HepG2 (cell line): ENCODE results near the gene RHOV. TPM values are rescaled to one million over a fixed set of nuclear protein-coding genes. Genes with fewer than 3 reads are reported as not detected.

Experiments used
- ARNT ChIP-seq: fragments of 450-650 bp; IDR thresholded peaks from 2 replicates; pipeline ENCODE4 v1.6.1; 2017
- ATF7-NPFF ChIP-seq: sonication (generic); formaldehyde crosslinking; IDR thresholded peaks from 2 replicates; pipeline ENCODE4 v1.8.1; 2023; ENCODE audit warnings: mild to moderate bottlenecking, low read depth, missing genetic modification reagents, moderate library complexity
- BHLHE40 ChIP-seq: IDR thresholded peaks from 2 replicates; pipeline ENCODE4 v1.6.1; 2011; ENCODE audit warnings: low read length, improper control_type of control experiment
- CBFB ChIP-seq: sonication (generic); formaldehyde crosslinking; IDR thresholded peaks from 2 replicates; pipeline ENCODE4 v1.4.0; 2020; ENCODE audit warnings: missing genetic modification reagents
- CHD2 ChIP-seq: IDR thresholded peaks from 2 replicates; pipeline ENCODE4 v1.6.1; 2011; ENCODE audit warnings: low read depth, low read length, improper control_type of control experiment
- DPF2 ChIP-seq: sonication (generic); formaldehyde crosslinking; IDR thresholded peaks from 2 replicates; pipeline ENCODE4 v1.4.0; 2020; ENCODE audit warnings: mild to moderate bottlenecking, low read depth, missing genetic modification reagents, borderline replicate concordance
- E2F2 ChIP-seq: sonication (generic); formaldehyde crosslinking; IDR thresholded peaks from 2 replicates; pipeline ENCODE4 v1.4.0; 2020; ENCODE audit warnings: missing genetic modification reagents, borderline replicate concordance
- ELF3 ChIP-seq: IDR thresholded peaks from 2 replicates; pipeline ENCODE4 v1.6.1; 2016; ENCODE audit warnings: missing genetic modification reagents, missing compliant biosample characterization
- HDAC2 ChIP-seq: sonication (generic); formaldehyde crosslinking; IDR thresholded peaks from 2 replicates; pipeline ENCODE4 v1.4.0; 2020; ENCODE audit warnings: missing genetic modification reagents
- NCOA5 ChIP-seq: sonication (generic); formaldehyde crosslinking; IDR thresholded peaks from 2 replicates; pipeline ENCODE4 v1.4.0; 2020; ENCODE audit warnings: missing genetic modification reagents
- NFIB ChIP-seq: sonication (generic); formaldehyde crosslinking; IDR thresholded peaks from 2 replicates; pipeline ENCODE4 v1.9.0; 2021; ENCODE audit warnings: missing genetic modification reagents, mild to moderate bottlenecking, borderline replicate concordance
- PAXIP1 ChIP-seq: sonication (generic); formaldehyde crosslinking; conservative IDR thresholded peaks from 2 replicates; pipeline ENCODE4 v1.4.0; 2020; ENCODE audit warnings: mild to moderate bottlenecking, missing genetic modification reagents, moderate library complexity
- SOX13 ChIP-seq, 3 experiments: fragments of 450-650 bp in 1 of 3; sonication (generic) in 1 of 3; formaldehyde crosslinking in 1 of 3; IDR thresholded peaks in 2 of 3; conservative IDR thresholded peaks in 1 of 3; 2 replicates each; pipeline versions ENCODE4 v1.5.0 to v1.6.1; 2016 to 2020; ENCODE audit warnings: antibody characterized with exemption in 1 of 3, mild to moderate bottlenecking in 1 of 3, missing compliant biosample characterization in 1 of 3, missing genetic modification reagents in 1 of 3, moderate library complexity in 1 of 3
- TCF12 ChIP-seq, 2 experiments: fragments of 450-650 bp in 1 of 2; sonication (generic) in 1 of 2; formaldehyde crosslinking in 1 of 2; IDR thresholded peaks; 2 replicates each; pipeline versions ENCODE4 v1.6.1 to v1.8.0; 2017 to 2022; ENCODE audit warnings: antibody characterized with exemption in 1 of 2, mild to moderate bottlenecking in 1 of 2, missing genetic modification reagents in 1 of 2, moderate library complexity in 1 of 2
- ZBTB25 ChIP-seq: IDR thresholded peaks from 2 replicates; pipeline ENCODE4 v1.6.1; 2018; ENCODE audit warnings: missing genetic modification reagents
- ZNF687 ChIP-seq: sonication (generic); formaldehyde crosslinking; IDR thresholded peaks from 2 replicates; pipeline ENCODE4 v1.5.1; 2020; ENCODE audit warnings: mild to moderate bottlenecking, missing genetic modification reagents, moderate library complexity
- ZNF703 ChIP-seq: sonication (generic); formaldehyde crosslinking; IDR thresholded peaks from 2 replicates; pipeline ENCODE4 v1.5.1; 2020; ENCODE audit warnings: missing genetic modification reagents, mild to moderate bottlenecking, moderate library complexity, borderline replicate concordance
- ZNF788 ChIP-seq: sonication (generic); formaldehyde crosslinking; IDR thresholded peaks from 2 replicates; pipeline ENCODE4 v1.5.0; 2020; ENCODE audit warnings: mild to moderate bottlenecking, missing genetic modification reagents, borderline replicate concordance
- polyA plus RNA-seq, 8 experiments: library from polyadenylated mRNA; depleted of rRNA in 3 of 8; stranded (reverse) in 7 of 8; unstranded in 1 of 8; fragments of >200 nt; fragmentation: Illumina TruSeq in 4 of 8; extraction: Trizol in 4 of 8; gene quantifications; 2 replicates each; pipeline versions ENCODE4 v1.2.1 to v1.2.3, GENCODE V29; 2011 to 2016; ENCODE audit warnings: low read depth in 4 of 8, missing spikeins in 1 of 8, mixed read lengths in 1 of 8; ENCODE audit not compliant: insufficient read depth in 1 of 8
- total RNA-seq, 5 experiments: library from RNA; depleted of rRNA; stranded (reverse); fragments of >200 nt; fragmentation: Illumina TruSeq; extraction: Trizol; gene quantifications; 2 replicates each; pipeline ENCODE4 v1.2.3, GENCODE V29; 2016; ENCODE audit warnings: low read depth in 1 of 5

Gene RHOV
- total and polyA plus RNA-seq, 2 of the 13 experiments (the other 11 are each of a cell fraction or from before 2014, with no cell fraction given) = 0.17 to 0.18 TPM

- peak; percentile 46; the same call in 1 of the 2 replicates for TF ChIP-seq PAXIP1 (CRISPR knock-in tag)
- TF ChIP-seq BHLHE40 = no peak
- TF ChIP-seq NFIB (CRISPR knock-in tag) = no peak
- TF ChIP-seq ZBTB25 (CRISPR knock-in tag) = no peak
- TF ChIP-seq ATF7-NPFF = no peak
- no peak for TF ChIP-seq NCOA5
- no peak for TF ChIP-seq CBFB (CRISPR knock-in tag)
- no peak for TF ChIP-seq TCF12 (IDR thresholded peaks at IDR 0.05)
- no peak for TF ChIP-seq TCF12 (CRISPR knock-in tag; IDR thresholded peaks at IDR 0.05)
- 0 out of 2 replicates have a peak, but pooled peaks have one; percentile 17 for TF ChIP-seq DPF2 (CRISPR knock-in tag)
- TF ChIP-seq ARNT = no peak
- TF ChIP-seq HDAC2 (CRISPR knock-in tag) = 0 out of 2 replicates have a peak, but pooled peaks have one; percentile 14
- TF ChIP-seq ZNF687 (CRISPR knock-in tag) = peak; percentile 42; the same call in 1 of the 2 replicates
- no peak for TF ChIP-seq ZNF788
- TF ChIP-seq ZNF703 (CRISPR knock-in tag) = no peak
- no peak for TF ChIP-seq ELF3 (CRISPR knock-in tag)
- TF ChIP-seq E2F2 (CRISPR knock-in tag) = no peak
- TF ChIP-seq CHD2 = no peak
- no peak for TF ChIP-seq SOX13 (IDR thresholded peaks at IDR 0.05)
- peak in 1 of 2 experiments; percentile 24; a peak in 1 of 4 replicates for TF ChIP-seq SOX13 (CRISPR knock-in tag; conservative IDR thresholded peaks at IDR 0.05 in 1 of 2, IDR thresholded peaks at IDR 0.05 in 1 of 2)
Measured at GRCh38 chr15:40845511-40846284, 28.3 kb downstream of the RHOV start (continued).
